Endothelial cell of umbilical vein (primary cell): ENCODE measurements around the gene LPIN1. TPM values are rescaled to one million over a fixed set of nuclear protein-coding genes. Genes with fewer than 3 reads are reported as not detected.

Experiments used
- BruUV-seq: library from RNA; stranded (reverse); fragments of 400-500 nt; replicated peaks from 2 replicates; lab custom pipeline; 2021; lab: Mats Ljungman, UMichigan
- CTCF ChIA-PET: fragments of 300-600, 350-600 bp; sonication (Branson Sonifier 250); formaldehyde crosslinking; loops from one replicate; lab custom pipeline; 2021; ENCODE audit warnings: antibody characterized with exemption, inconsistent platforms; lab: Charles Lee
- POLR2A ChIA-PET: fragments of 300-600, 350-600 bp; sonication (Branson Sonifier 250); formaldehyde crosslinking; loops from one replicate; lab custom pipeline; 2021; ENCODE audit warnings: antibody characterized with exemption, inconsistent platforms; lab: Charles Lee
- DNase-seq: peaks from one replicate; pipeline ENCODE4 v3.0.0-alpha.2; 2011; ENCODE audit warnings: low read depth, low spot score
- FAIRE-seq: peaks from 2 replicates; lab custom pipeline; 2011; peaks lifted over from hg19 to GRCh38; lab: Jason Lieb, UNC
- H2AFZ ChIP-seq: 2 replicates; pipeline ENCODE4 v1.6.0; 2012; ENCODE audit warnings: low read depth, low read length, control low read depth, inconsistent platforms
- H3K27ac ChIP-seq: 2 replicates; pipeline ENCODE4 v1.5.1; 2011; ENCODE audit warnings: low read depth, mild to moderate bottlenecking, control low read depth, low read length, moderate library complexity; ENCODE audit not compliant: insufficient read depth
- H3K27me3 ChIP-seq, 2 experiments: 2 replicates each; pipeline versions ENCODE4 v1.6.0 to v1.6.1; 2011; ENCODE audit warnings: low read length in 2 of 2, mixed read lengths in 1 of 2; ENCODE audit not compliant: control insufficient read depth in 2 of 2, insufficient read depth in 2 of 2
- H3K36me3 ChIP-seq, 2 experiments: 2 replicates in 1 of 2; 3 replicates in 1 of 2; pipeline ENCODE4 v1.5.1; 2011; ENCODE audit warnings: low read length in 2 of 2, mild to moderate bottlenecking in 1 of 2, moderate library complexity in 1 of 2; ENCODE audit not compliant: control insufficient read depth in 2 of 2, insufficient read depth in 2 of 2; ENCODE audit errors: extremely low read depth in 1 of 2
- H3K4me1 ChIP-seq: 3 replicates; pipeline ENCODE4 v1.5.1; 2011; ENCODE audit warnings: mild to moderate bottlenecking, low read length; ENCODE audit not compliant: control insufficient read depth, insufficient read depth; ENCODE audit errors: extremely low read depth
- H3K4me2 ChIP-seq: 2 replicates; pipeline ENCODE4 v1.6.1; 2011; ENCODE audit warnings: low read length, control low read depth, mixed read lengths; ENCODE audit not compliant: insufficient read depth
- H3K4me3 ChIP-seq, 3 experiments: fragments of 200-600 bp in 1 of 3; sonication (generic), shearing (Covaris generic) in 1 of 3; replicated peaks in 1 of 3; 2 replicates each; pipeline ENCODE4 v1.5.1; 2011 to 2016; ENCODE audit warnings: control low read depth in 3 of 3, low read length in 3 of 3, mild to moderate bottlenecking in 2 of 3, inconsistent platforms in 1 of 3, low read depth in 1 of 3, moderate library complexity in 1 of 3; ENCODE audit not compliant: insufficient read depth in 1 of 3
- H3K79me2 ChIP-seq: 2 replicates; pipeline ENCODE4 v1.6.0; 2012; ENCODE audit warnings: low read length, inconsistent platforms; ENCODE audit not compliant: control insufficient read depth, insufficient read depth
- H3K9ac ChIP-seq: replicated peaks from 2 replicates; pipeline ENCODE3; 2011; ENCODE audit warnings: low read length, control low read depth; ENCODE audit not compliant: insufficient read depth; ENCODE audit errors: extremely low read depth
- H3K9me1 ChIP-seq: replicated peaks from 3 replicates; pipeline ENCODE4 v1.6.0; 2011; ENCODE audit warnings: mild to moderate bottlenecking, low read length; ENCODE audit not compliant: control insufficient read depth, insufficient read depth; ENCODE audit errors: extremely low read depth
- H3K9me3 ChIP-seq: replicated peaks from 2 replicates; pipeline ENCODE4 v1.5.1; 2012; ENCODE audit warnings: low read length, inconsistent platforms; ENCODE audit not compliant: control insufficient read depth, insufficient read depth
- H4K20me1 ChIP-seq: replicated peaks from 2 replicates; pipeline ENCODE3; 2011; ENCODE audit warnings: mild to moderate bottlenecking, low read length; ENCODE audit not compliant: control insufficient read depth, insufficient read depth; ENCODE audit errors: extremely low read depth
- EZH2 ChIP-seq: IDR thresholded peaks from 2 replicates; pipeline ENCODE4 v1.6.1; 2012; ENCODE audit warnings: borderline replicate concordance, low read depth, mild to moderate bottlenecking, moderate library complexity, low read length, inconsistent platforms; ENCODE audit not compliant: severe bottlenecking
- FOS ChIP-seq: IDR thresholded peaks from 2 replicates; pipeline ENCODE4 v1.6.1; 2011; ENCODE audit warnings: mild to moderate bottlenecking, low read length, moderate library complexity, borderline replicate concordance; ENCODE audit not compliant: insufficient read depth
- MAX ChIP-seq: IDR thresholded peaks from 2 replicates; pipeline ENCODE4 v1.6.1; 2011; ENCODE audit not compliant: insufficient read depth, insufficient read length
- MYC ChIP-seq: IDR thresholded peaks from one replicate; pipeline ENCODE4 v1.6.1; 2011; ENCODE audit warnings: mild to moderate bottlenecking, low read depth, low read length
- POLR2A ChIP-seq: IDR thresholded peaks from 2 replicates; pipeline ENCODE4 v1.6.1; 2012; ENCODE audit warnings: low read depth, mild to moderate bottlenecking, control low read depth, low read length
- POLR2AphosphoS5 ChIP-seq: IDR thresholded peaks from 2 replicates; pipeline ENCODE4 v1.6.1; 2012; ENCODE audit warnings: low read depth, mild to moderate bottlenecking, control low read depth, low read length, moderate library complexity; ENCODE audit not compliant: insufficient read depth
- dilution Hi-C: fragments of 300-500 bp; cut with MboI; formaldehyde crosslinking; loops from one replicate; pipeline ENCODE4 v1.15.0; 2019; ENCODE audit warnings: low sequenced_read_pairs; ENCODE audit not compliant: extremely low pct_ligation_motif_present
- intact Hi-C: fragments of 100-400 bp; cut with micrococcal nuclease; formaldehyde crosslinking; loops from one replicate; pipeline ENCODE4 v1.10.0; 2022
- polyA plus RNA-seq, 4 experiments: library from polyadenylated mRNA; depleted of rRNA in 3 of 4; stranded (reverse) in 3 of 4; unstranded in 1 of 4; fragments of >200 nt; gene quantifications; 2 replicates each; pipeline versions ENCODE4 v1.2.1 to v1.2.3, GENCODE V29; 2011 to 2012; ENCODE audit warnings: missing spikeins in 1 of 4
- total RNA-seq: library from RNA; stranded (reverse); gene quantifications from 2 replicates; pipeline ENCODE4 v1.2.3, GENCODE V29; 2021

The LPIN1 gene
- total and polyA plus RNA-seq, 2 donors (not counting 3 experiments of a cell fraction or from before 2014, with no cell fraction given), result 26.6 to 80.4 TPM

- no peak for TF ChIP-seq FOS
- no peak for TF ChIP-seq MAX
- TF ChIP-seq MYC, result no peak
- Histone ChIP-seq H3K4me3 (no peak overlapping the region), H2AFZ (no peak overlapping the region), H3K36me3 (peaks cover 13 to 26% of the 10 kb centered on the region in 2 experiments), H3K4me2 (no peak overlapping the region), H3K27me3 (no peaks in the 10 kb centered on the region), H3K9me1 (no peaks in the 10 kb centered on the region), H3K27ac (no peak overlapping the region), H3K4me1 (no peaks in the 10 kb centered on the region), H4K20me1 (no peaks in the 10 kb centered on the region), H3K79me2 (no peaks in the 10 kb centered on the region), H3K9ac (no peak overlapping the region), H3K9me3 (no peaks in the 10 kb centered on the region)
- ChIA-PET CTCF (interaction anchor here (1.0 to 1.2 kb wide), 2 partner anchors 123 to 1120 kb away, joined by 3 read pairs; no protein-coding TSS in a partner anchor), POLR2A (no interaction called here)
- dilution Hi-C loops, result no loop called here
- no peak for DNase-seq
- no peak for FAIRE-seq
- intact Hi-C loops, result no loop called here
- no TSS peak for BruUV-seq
Observed at GRCh38 chr2:11810237-11810977, 64.0 kb downstream of the LPIN1 start.

GRCh38 chr2:11811036-11811654, 64.7 kb downstream of the LPIN1 start:
- ChIA-PET POLR2A (no interaction called here), CTCF (interaction anchor here (0.9 to 1.0 kb wide), 2 partner anchors 123 to 1196 kb away, joined by 3 to 4 read pairs; no protein-coding TSS in a partner anchor)
- dilution Hi-C loops (no loop called here), intact Hi-C loops (no loop called here)
- H3K9me3 ChIP-seq, result no peaks in the 10 kb centered on the region
- DNase-seq (no peak), FAIRE-seq (no peak)
- H3K9ac ChIP-seq, result no peak overlapping the region
- no peaks in the 10 kb centered on the region for H4K20me1 ChIP-seq
- no peak overlapping the region for H3K27ac ChIP-seq
- BruUV-seq, result no TSS peak
- H3K4me1 ChIP-seq, result no peaks in the 10 kb centered on the region
- no peak overlapping the region for H2AFZ ChIP-seq
- no peaks in the 10 kb centered on the region for H3K27me3 ChIP-seq
- H3K4me2 ChIP-seq, result no peak overlapping the region
- H3K9me1 ChIP-seq, result no peaks in the 10 kb centered on the region
- H3K79me2 ChIP-seq, result no peaks in the 10 kb centered on the region
- H3K4me3 ChIP-seq, result no peak overlapping the region
- TF ChIP-seq FOS (no peak), POLR2A (no peak), MAX (no peak), EZH2 (no peak), POLR2AphosphoS5 (no peak)
- peaks cover 11 to 26% of the 10 kb centered on the region in 2 experiments for H3K36me3 ChIP-seq
